Peyer's patch (tissue), 4 donors: Measurements from ENCODE around the gene TMEM9. TPM values are rescaled to one million over a fixed set of nuclear protein-coding genes. Genes with fewer than 3 reads are reported as not detected.
A peak's percentile ranks its signal among the peaks of the same experiment; 100 is the strongest.

ENCODE experiments used
- DNase-seq, 3 donors: peaks; one replicate each; pipeline ENCODE4 v3.0.0-alpha.2; 2017 to 2019
- H3K27ac ChIP-seq, 4 donors: fragments of 200-600 bp; sonication (generic); one replicate each; pipeline ENCODE4 v1.5.1; 2016 to 2019
- H3K27me3 ChIP-seq, 2 donors: fragments of 200-600 bp; sonication (generic); one replicate each; pipeline ENCODE4 v1.5.1; 2019
- H3K36me3 ChIP-seq, 3 donors: fragments of 200-600 bp; sonication (generic); one replicate each; pipeline ENCODE4 v1.5.1; 2016 to 2019
- H3K4me1 ChIP-seq, 4 donors: fragments of 200-600 bp; sonication (generic); one replicate each; pipeline ENCODE4 v1.5.1; 2016 to 2019
- H3K4me3 ChIP-seq, 4 donors: fragments of 200-600 bp; sonication (generic); 1 replicate in 3 of 4; 2 replicates in 1 of 4; pipeline ENCODE4 v1.5.1; 2016 to 2019; ENCODE audit warnings: mild to moderate bottlenecking in 1 of 4
- H3K9me3 ChIP-seq, 4 donors: fragments of 200-600 bp; sonication (generic); one replicate each; pipeline ENCODE4 v1.5.1; 2016 to 2019; ENCODE audit warnings: mild to moderate bottlenecking in 1 of 4
- POLR2A ChIP-seq, 2 donors: fragments of 450-650 bp; IDR thresholded peaks; one replicate each; pipeline ENCODE4 v1.5.1; 2017; ENCODE audit warnings: antibody characterized with exemption in 2 of 2, mild to moderate bottlenecking in 2 of 2, moderate library complexity in 2 of 2
- total RNA-seq, 4 donors: library from RNA; depleted of rRNA; stranded (reverse); fragments of >200 nt; gene quantifications; one replicate each; pipeline ENCODE4 v1.1.0, GENCODE V29; 2016
- TF ChIP-seq, protein P1 (sequence below), 6 experiments: fragments of 450-650 bp in 4 of 6; fragments of 200-600 bp in 2 of 6; sonication (generic) in 1 of 6; IDR thresholded peaks; one replicate each; pipeline ENCODE4 v1.5.1; 2017 to 2019; ENCODE audit warnings: antibody characterized with exemption in 6 of 6, mild to moderate bottlenecking in 3 of 6, moderate library complexity in 1 of 6

The TMEM9 gene
- total RNA-seq, 4 donors from 2014 or later, result 20.6 to 32.3 (median 27.1) TPM

GRCh38 chr1:201175820-201176500 is 21.7 kb upstream of the TMEM9 start:
- Histone ChIP-seq H3K9me3 (no peaks in the 10 kb centered on the region), H3K27me3 (no peaks in the 10 kb centered on the region), H3K4me3 (no peak overlapping the region), H3K4me1 (peaks cover 0 to 10% (median 2%) of the 10 kb centered on the region in 4 donors), H3K36me3 (no peaks in the 10 kb centered on the region), H3K27ac (no peak overlapping the region)
- TF ChIP-seq, protein P1, sequence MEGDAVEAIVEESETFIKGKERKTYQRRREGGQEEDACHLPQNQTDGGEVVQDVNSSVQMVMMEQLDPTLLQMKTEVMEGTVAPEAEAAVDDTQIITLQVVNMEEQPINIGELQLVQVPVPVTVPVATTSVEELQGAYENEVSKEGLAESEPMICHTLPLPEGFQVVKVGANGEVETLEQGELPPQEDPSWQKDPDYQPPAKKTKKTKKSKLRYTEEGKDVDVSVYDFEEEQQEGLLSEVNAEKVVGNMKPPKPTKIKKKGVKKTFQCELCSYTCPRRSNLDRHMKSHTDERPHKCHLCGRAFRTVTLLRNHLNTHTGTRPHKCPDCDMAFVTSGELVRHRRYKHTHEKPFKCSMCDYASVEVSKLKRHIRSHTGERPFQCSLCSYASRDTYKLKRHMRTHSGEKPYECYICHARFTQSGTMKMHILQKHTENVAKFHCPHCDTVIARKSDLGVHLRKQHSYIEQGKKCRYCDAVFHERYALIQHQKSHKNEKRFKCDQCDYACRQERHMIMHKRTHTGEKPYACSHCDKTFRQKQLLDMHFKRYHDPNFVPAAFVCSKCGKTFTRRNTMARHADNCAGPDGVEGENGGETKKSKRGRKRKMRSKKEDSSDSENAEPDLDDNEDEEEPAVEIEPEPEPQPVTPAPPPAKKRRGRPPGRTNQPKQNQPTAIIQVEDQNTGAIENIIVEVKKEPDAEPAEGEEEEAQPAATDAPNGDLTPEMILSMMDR (IDR thresholded peaks at IDR 0.05), result no peak
- no peak for TF ChIP-seq POLR2A (IDR thresholded peaks at IDR 0.05)
- DNase-seq, result no peak

DNA sequence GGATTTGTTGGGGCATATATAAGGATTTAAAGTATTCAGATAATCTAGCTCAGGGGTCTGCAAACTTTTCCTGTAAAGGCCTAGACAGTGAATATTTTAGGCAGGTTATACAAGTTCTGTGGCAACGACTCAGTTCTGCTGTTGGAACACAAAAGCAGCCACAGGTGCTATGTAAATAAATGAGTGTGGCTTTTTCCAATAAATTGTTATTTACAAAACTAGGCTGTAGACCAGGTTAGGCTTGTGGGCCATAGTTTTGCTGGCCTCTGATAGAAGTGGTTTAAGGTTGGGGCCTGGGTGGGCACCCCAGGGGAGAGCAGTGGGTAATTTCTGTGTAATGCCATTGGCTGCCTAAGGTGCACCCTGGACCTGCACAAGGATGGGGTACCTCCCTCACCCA is 19.5 kb upstream of the TMEM9 start:
- Histone ChIP-seq H3K9me3 (no peaks in the 10 kb centered on the region), H3K27ac (no peak overlapping the region), H3K27me3 (no peaks in the 10 kb centered on the region), H3K4me3 (no peak overlapping the region), H3K36me3 (no peaks in the 10 kb centered on the region), H3K4me1 (peaks cover 0 to 14% (median 2%) of the 10 kb centered on the region in 4 donors)
- DNase-seq, result no peak
- TF ChIP-seq, protein P1 (IDR thresholded peaks at IDR 0.05), result no peak
- no peak for TF ChIP-seq POLR2A (IDR thresholded peaks at IDR 0.05)

DNA sequence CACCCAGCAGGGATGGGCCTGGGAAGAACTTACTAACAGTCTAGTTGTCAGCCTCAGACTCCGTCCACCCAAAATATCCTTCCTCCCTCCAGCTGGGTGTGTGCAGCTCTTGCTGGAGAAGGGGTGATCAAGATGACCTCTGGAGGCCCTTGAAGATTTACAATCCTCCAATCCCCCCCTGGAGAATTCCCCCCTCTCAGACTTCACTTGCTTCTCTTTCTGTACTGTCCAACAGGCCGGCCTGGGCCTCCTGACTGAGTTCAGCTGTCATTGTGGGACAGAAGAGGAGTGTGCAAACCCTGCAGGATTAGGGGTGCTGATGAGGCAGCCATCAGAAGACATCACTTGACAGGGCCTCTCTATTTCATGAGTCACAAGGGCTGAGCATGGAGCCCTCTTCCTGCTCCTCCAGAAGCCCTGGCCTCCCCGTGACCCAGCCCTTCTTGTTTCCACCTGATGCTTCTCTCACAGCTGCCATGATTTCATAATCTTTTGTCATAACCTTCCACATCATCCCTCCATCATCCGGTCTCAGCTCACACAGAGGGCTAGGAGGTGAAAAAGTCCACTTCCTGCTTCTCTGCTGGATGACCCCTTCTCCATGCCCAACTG is 18.8 kb upstream of the TMEM9 start:
- Histone ChIP-seq H3K9me3 (no peaks in the 10 kb centered on the region), H3K36me3 (no peaks in the 10 kb centered on the region), H3K4me1 (peaks cover 0 to 14% (median 2%) of the 10 kb centered on the region in 4 donors), H3K4me3 (no peak overlapping the region), H3K27ac (no peak overlapping the region), H3K27me3 (no peaks in the 10 kb centered on the region)
- no peak for DNase-seq
- TF ChIP-seq, protein P1 (IDR thresholded peaks at IDR 0.05), result no peak
- TF ChIP-seq POLR2A (IDR thresholded peaks at IDR 0.05), result no peak

DNA sequence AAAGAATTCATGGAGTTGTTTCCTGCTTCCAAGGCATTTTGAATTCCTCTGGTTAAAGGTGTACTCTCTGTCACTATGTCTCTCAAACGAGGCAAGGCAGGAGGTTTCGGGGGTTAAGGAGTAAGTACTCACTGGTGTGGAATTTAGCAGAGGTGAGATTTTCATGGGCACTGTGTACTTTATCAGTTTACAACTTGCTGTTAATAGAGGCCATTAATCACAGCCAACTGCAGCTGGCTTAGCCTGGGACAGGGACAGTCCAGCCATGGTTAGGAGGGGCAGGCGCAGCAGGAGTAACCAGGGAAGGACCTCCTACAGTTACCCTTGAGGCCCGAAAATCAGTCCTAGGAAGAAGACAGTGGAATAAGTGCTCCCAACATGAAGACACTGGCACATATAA is 18.1 kb upstream of the TMEM9 start:
- peaks cover 0 to 14% (median 2%) of the 10 kb centered on the region in 4 donors for H3K4me1 ChIP-seq
- H3K4me3 ChIP-seq, result no peak overlapping the region
- H3K36me3 ChIP-seq, result no peaks in the 10 kb centered on the region
- H3K27ac ChIP-seq, result no peak overlapping the region
- no peak for DNase-seq
- TF ChIP-seq POLR2A (IDR thresholded peaks at IDR 0.05), result no peak
- no peaks in the 10 kb centered on the region for H3K9me3 ChIP-seq
- H3K27me3 ChIP-seq, result no peaks in the 10 kb centered on the region

DNA sequence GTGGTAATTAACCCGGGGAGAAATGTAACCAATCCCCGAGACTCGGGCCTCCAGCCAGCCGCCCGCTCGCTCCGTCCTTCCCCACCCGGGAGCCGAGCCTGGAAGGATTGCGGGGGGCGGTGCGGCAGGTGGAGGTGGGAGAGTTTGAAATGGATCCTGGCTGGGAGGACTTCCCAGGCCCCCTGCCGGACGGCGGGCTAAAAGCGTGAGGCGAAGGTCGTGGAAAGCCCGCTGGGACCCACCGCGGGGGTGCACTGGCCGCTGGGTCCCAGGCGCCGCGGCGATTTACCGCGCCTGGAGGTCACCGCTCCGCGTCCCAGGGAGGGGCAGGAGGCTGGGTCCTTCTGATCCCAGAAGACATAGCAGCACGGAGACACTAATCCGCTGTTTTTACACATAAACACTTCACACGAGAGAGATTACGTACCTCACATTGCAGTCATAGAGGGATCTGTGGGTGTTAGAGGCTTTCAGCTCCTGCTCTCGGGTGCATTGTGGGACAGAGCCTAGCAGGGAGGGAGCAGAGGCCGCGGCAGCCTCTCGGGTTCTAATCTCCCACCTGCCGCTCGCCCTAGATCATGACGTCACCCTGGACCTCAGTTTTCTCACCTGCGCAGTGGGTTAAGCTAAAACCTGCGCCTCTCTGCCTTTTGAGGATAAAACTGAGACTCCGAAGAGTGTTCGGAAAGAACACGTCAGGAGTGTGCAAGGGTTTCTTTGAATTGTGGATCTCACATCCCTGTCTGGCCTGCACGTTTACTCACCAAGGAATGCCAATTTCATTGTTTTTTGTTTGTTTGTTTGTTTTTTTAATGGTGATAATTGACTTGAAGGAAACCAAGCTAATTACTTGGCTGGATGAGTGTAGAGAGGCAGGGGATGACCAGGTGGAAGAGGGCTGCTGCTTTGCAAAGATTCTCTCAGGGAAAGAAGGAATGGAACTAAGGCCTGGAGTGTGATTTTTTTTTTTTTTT is 17.1 kb upstream of the TMEM9 start:
- no peaks in the 10 kb centered on the region for H3K27me3 ChIP-seq
- peak overlapping the region; percentile 73 to 95 (median 86) for H3K27ac ChIP-seq
- peaks cover 0 to 11% (median 2%) of the 10 kb centered on the region in 4 donors for H3K4me1 ChIP-seq
- H3K4me3 ChIP-seq, result peak overlapping the region; percentile 45 to 65 (median 59)
- DNase-seq, result peak in 2 of 3 donors; percentile 41 to 69
- H3K9me3 ChIP-seq, result no peaks in the 10 kb centered on the region
- no peaks in the 10 kb centered on the region for H3K36me3 ChIP-seq
- TF ChIP-seq, protein P1 (IDR thresholded peaks at IDR 0.05), result peak in 4 of 6 experiments; percentile 3 to 48 (median 38)
- peak; percentile 0 to 5 for TF ChIP-seq POLR2A (IDR thresholded peaks at IDR 0.05)
